Astrocyte (in vitro differentiated cells and primary cell): ENCODE measurements around the gene NRG2. TPM values are rescaled to one million over a fixed set of nuclear protein-coding genes. Genes with fewer than 3 reads are reported as not detected.

Experiments
- DNase-seq: peaks from one replicate; pipeline ENCODE4 v3.0.0-alpha.2; 2010; ENCODE audit warnings: low read depth
- FAIRE-seq: peaks from 2 replicates; lab custom pipeline; 2011; peaks lifted over from hg19 to GRCh38; lab: Jason Lieb, UNC
- H2AFZ ChIP-seq: 2 replicates; pipeline ENCODE4 v1.6.0; 2012; ENCODE audit warnings: low read depth, low read length, inconsistent platforms
- H3K27ac ChIP-seq: 2 replicates; pipeline ENCODE4 v1.5.1; 2011; ENCODE audit warnings: low read depth, low read length, inconsistent platforms
- H3K27me3 ChIP-seq: 2 replicates; pipeline ENCODE4 v1.6.0; 2011; ENCODE audit warnings: low read length, inconsistent platforms; ENCODE audit not compliant: insufficient read depth
- H3K36me3 ChIP-seq: 2 replicates; pipeline ENCODE4 v1.5.1; 2011; ENCODE audit warnings: low read length, inconsistent platforms; ENCODE audit not compliant: insufficient read depth
- H3K4me1 ChIP-seq: 2 replicates; pipeline ENCODE4 v1.5.1; 2011; ENCODE audit warnings: low read length, inconsistent platforms; ENCODE audit not compliant: insufficient read depth
- H3K4me2 ChIP-seq: 2 replicates; pipeline ENCODE4 v1.6.0; 2012; ENCODE audit warnings: low read length, inconsistent platforms
- H3K4me3 ChIP-seq: 2 replicates; pipeline ENCODE4 v1.5.1; 2011; ENCODE audit warnings: low read depth, mild to moderate bottlenecking, low read length, inconsistent platforms; ENCODE audit not compliant: insufficient read depth
- H3K79me2 ChIP-seq: 2 replicates; pipeline ENCODE4 v1.6.0; 2012; ENCODE audit warnings: mild to moderate bottlenecking, low read length, inconsistent platforms; ENCODE audit not compliant: insufficient read depth
- H3K9ac ChIP-seq: 2 replicates; pipeline ENCODE4 v1.6.0; 2012; ENCODE audit warnings: mild to moderate bottlenecking, low read length, inconsistent platforms
- H3K9me3 ChIP-seq: 2 replicates; pipeline ENCODE4 v1.5.1; 2012; ENCODE audit warnings: low read depth, mild to moderate bottlenecking, low read length, inconsistent platforms; ENCODE audit not compliant: insufficient read depth
- H4K20me1 ChIP-seq: 2 replicates; pipeline ENCODE4 v1.6.0; 2012; ENCODE audit warnings: low read length, inconsistent platforms; ENCODE audit not compliant: insufficient read depth
- H3K27ac Mint-ChIP-seq: one replicate; pipeline ENCODE4 v1.8.0; 2021; ENCODE audit warnings: mild to moderate bottlenecking, mixed read lengths; ENCODE audit not compliant: unreplicated experiment
- H3K27me3 Mint-ChIP-seq: one replicate; pipeline ENCODE4 v1.8.0; 2021; ENCODE audit warnings: low read depth, mixed read lengths; ENCODE audit not compliant: unreplicated experiment
- H3K36me3 Mint-ChIP-seq: one replicate; pipeline ENCODE4 v1.8.0; 2021; ENCODE audit warnings: low read depth, mixed read lengths; ENCODE audit not compliant: unreplicated experiment
- H3K4me1 Mint-ChIP-seq: one replicate; pipeline ENCODE4 v1.8.0; 2021; ENCODE audit warnings: low read depth, mixed read lengths; ENCODE audit not compliant: unreplicated experiment
- H3K4me3 Mint-ChIP-seq: one replicate; pipeline ENCODE4 v1.8.0; 2021; ENCODE audit warnings: mild to moderate bottlenecking, moderate library complexity, mixed read lengths; ENCODE audit not compliant: unreplicated experiment
- H3K9me3 Mint-ChIP-seq: one replicate; pipeline ENCODE4 v1.8.0; 2021; ENCODE audit warnings: mild to moderate bottlenecking, mixed read lengths; ENCODE audit not compliant: unreplicated experiment
- CTCF ChIP-seq: IDR thresholded peaks from 2 replicates; pipeline ENCODE4 v1.5.1; 2011; ENCODE audit warnings: low read depth, mild to moderate bottlenecking, inconsistent platforms, low read length, moderate library complexity; ENCODE audit not compliant: insufficient read depth
- EZH2 ChIP-seq: IDR thresholded peaks from 2 replicates; pipeline ENCODE4 v1.6.1; 2012; ENCODE audit warnings: mild to moderate bottlenecking, low read length, inconsistent platforms; ENCODE audit not compliant: insufficient read depth
- total RNA-seq: library from RNA; stranded (reverse); gene quantifications from 2 replicates; pipeline ENCODE4 v1.2.1, GENCODE V29; 2021

The NRG2 gene
- total RNA-seq, 1 donor from 2014 or later = 0.54 TPM

DNA sequence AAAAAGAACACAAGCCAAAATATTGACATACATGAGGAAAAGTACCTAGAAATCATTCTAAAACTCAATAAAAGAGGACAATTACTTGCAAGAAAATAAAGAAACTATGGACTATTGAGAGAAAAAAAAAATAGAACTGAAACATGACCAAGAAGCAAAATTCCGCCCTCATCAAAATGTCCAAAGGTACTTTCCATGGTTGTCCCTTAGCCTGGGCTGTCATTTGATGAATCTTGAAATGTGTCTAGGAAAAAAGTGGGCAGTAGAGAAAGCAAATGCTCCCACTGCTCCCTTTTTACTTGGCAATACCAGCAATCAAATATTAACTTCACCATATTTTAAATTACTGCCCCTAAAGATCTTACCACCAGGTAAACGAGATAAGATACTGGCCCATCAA is 10.8 kb downstream of the NRG2 start:
- Histone ChIP-seq H4K20me1 (no peaks in the 10 kb centered on the region), H3K27ac (no peak overlapping the region), H3K4me1 (no peaks in the 10 kb centered on the region), H3K79me2 (no peaks in the 10 kb centered on the region), H3K9ac (no peak overlapping the region), H3K4me2 (no peak overlapping the region), H2AFZ (no peak overlapping the region), H3K27me3 (peaks cover 3% of the 10 kb centered on the region), H3K36me3 (no peaks in the 10 kb centered on the region), H3K4me3 (no peak overlapping the region), H3K9me3 (no peaks in the 10 kb centered on the region)
- H3K9me3 Mint-ChIP-seq = peaks cover 6% of the 10 kb centered on the region
- peaks cover 2% of the 10 kb centered on the region for H3K36me3 Mint-ChIP-seq
- no peak overlapping the region for H3K4me3 Mint-ChIP-seq
- no peaks in the 10 kb centered on the region for H3K4me1 Mint-ChIP-seq
- H3K27me3 Mint-ChIP-seq = peaks cover 26% of the 10 kb centered on the region
- no peak for TF ChIP-seq CTCF
- no peak for TF ChIP-seq EZH2
- FAIRE-seq (no peak), DNase-seq (no peak)
- H3K27ac Mint-ChIP-seq = no peak overlapping the region

DNA sequence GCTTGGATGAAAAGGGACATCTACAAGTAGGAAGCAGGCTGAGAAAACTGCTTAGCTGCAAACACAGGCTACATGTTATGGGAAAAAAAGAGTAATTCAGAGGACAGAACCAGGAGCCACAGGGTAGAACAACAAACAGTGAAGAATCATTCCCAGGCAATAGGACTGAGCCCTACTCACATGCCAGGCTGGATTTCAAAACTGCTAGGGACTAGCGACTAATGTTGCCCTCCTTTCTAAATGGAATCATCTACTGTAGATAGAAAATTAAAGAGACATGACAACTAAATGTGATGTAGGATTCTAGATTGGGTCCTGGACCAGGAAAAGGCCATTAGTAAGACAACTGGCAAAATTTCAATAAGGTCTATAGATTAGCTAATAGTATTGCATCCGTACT is 15.3 kb downstream of the NRG2 start:
- Mint-ChIP-seq H3K27me3 (peaks cover 24% of the 10 kb centered on the region), H3K9me3 (peaks cover 4% of the 10 kb centered on the region), H3K4me3 (no peak overlapping the region), H3K4me1 (peaks cover 6% of the 10 kb centered on the region), H3K36me3 (no peaks in the 10 kb centered on the region), H3K27ac (no peak overlapping the region)
- Histone ChIP-seq H3K27me3 (peaks cover 3% of the 10 kb centered on the region), H2AFZ (no peak overlapping the region), H3K36me3 (no peaks in the 10 kb centered on the region), H3K79me2 (no peaks in the 10 kb centered on the region), H3K9ac (no peak overlapping the region), H3K4me3 (no peak overlapping the region), H4K20me1 (no peaks in the 10 kb centered on the region), H3K4me2 (no peak overlapping the region), H3K9me3 (no peaks in the 10 kb centered on the region), H3K4me1 (no peaks in the 10 kb centered on the region), H3K27ac (no peak overlapping the region)
- no peak for FAIRE-seq
- TF ChIP-seq EZH2 = no peak
- no peak for TF ChIP-seq CTCF
- no peak for DNase-seq

DNA sequence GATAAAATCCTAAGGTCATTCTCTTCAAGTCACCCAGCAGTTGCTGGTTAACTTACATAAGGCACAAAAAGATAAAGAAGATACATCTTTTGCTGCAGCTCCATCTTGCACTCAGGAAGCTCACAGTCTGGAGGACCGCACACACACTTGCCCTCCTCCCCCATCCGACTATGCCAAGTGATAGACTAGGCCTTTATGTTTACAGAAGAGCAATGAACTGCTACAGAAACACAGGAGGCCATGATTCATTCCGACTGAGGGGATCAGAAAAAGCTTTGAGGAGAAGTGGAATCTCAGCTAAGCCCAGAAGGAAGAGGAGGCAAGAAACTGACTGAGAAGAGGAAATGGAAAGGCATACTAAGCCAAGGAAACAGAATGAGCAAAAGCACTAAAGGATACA is 17.4 kb downstream of the NRG2 start:
- FAIRE-seq = no peak
- Mint-ChIP-seq H3K27me3 (peaks cover 18% of the 10 kb centered on the region), H3K4me1 (peaks cover 6% of the 10 kb centered on the region)

More for the DNA sequence above, 17.4 kb downstream of the NRG2 start:
- H4K20me1 ChIP-seq = no peaks in the 10 kb centered on the region
- no peaks in the 10 kb centered on the region for H3K9me3 ChIP-seq
- no peak overlapping the region for H2AFZ ChIP-seq
- Mint-ChIP-seq H3K36me3 (no peaks in the 10 kb centered on the region), H3K4me3 (no peak overlapping the region), H3K9me3 (peaks cover 4% of the 10 kb centered on the region), H3K27ac (no peak overlapping the region)
- H3K4me1 ChIP-seq = no peaks in the 10 kb centered on the region
- H3K27ac ChIP-seq = no peak overlapping the region
- no peak for TF ChIP-seq EZH2
- TF ChIP-seq CTCF = no peak
- H3K27me3 ChIP-seq = peaks cover 14% of the 10 kb centered on the region
- H3K4me2 ChIP-seq = no peak overlapping the region
- no peak overlapping the region for H3K9ac ChIP-seq
- DNase-seq = no peak
- H3K36me3 ChIP-seq = no peaks in the 10 kb centered on the region
- H3K4me3 ChIP-seq = no peak overlapping the region
- no peaks in the 10 kb centered on the region for H3K79me2 ChIP-seq
